NB4 (cell line): ENCODE measurements around the gene ALDH1A2.

Source experiments
- DNase-seq: peaks from one replicate; pipeline ENCODE4 v3.0.0; 2010; ENCODE audit warnings: low read depth
- H3K4me3 ChIP-seq: one replicate; pipeline ENCODE4 v1.5.1; 2011; ENCODE audit warnings: mild to moderate bottlenecking, low read depth, low read length, moderate library complexity
- CTCF ChIP-seq: IDR thresholded peaks from one replicate; pipeline ENCODE4 v1.5.1; 2012; ENCODE audit warnings: low read depth, low read length
- MYC ChIP-seq: IDR thresholded peaks from 2 replicates; pipeline ENCODE4 v1.6.1; 2011; ENCODE audit warnings: low read depth, low read length
- POLR2A ChIP-seq: IDR thresholded peaks from 2 replicates; pipeline ENCODE4 v1.6.1; 2011; ENCODE audit warnings: mild to moderate bottlenecking; ENCODE audit not compliant: insufficient read length; ENCODE audit errors: extremely low read depth
- TF ChIP-seq, protein P1 (sequence below): IDR thresholded peaks from 2 replicates; pipeline ENCODE4 v1.6.1; 2011; ENCODE audit warnings: low read depth, low read length

Gene ALDH1A2

DNA sequence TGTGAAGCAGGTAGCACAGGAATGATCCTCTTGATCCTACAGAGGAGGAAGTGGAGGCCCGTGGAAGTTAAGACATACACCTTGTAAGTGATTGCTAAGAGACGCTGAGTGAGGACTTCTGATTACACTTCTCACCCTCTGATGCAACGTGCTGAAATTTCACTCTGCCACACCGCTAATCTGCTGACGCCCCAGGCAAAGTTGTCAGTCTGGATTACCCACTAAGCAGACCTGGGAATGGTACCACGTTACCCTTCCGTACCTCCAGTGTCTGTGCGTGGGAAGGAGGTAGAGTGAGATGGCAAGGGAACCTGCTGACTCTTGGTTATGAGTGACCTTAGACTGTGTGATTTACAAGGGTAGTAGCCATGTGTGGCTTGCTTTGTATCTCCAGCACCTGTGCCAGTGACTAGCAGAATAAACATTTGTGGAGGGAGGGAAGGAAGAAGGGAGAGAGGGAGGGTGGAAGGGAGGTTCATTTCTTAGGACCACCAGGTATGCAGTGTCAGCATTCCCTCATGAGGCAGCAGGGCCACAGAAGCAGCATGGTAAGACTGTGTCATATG is 115.0 kb downstream of the ALDH1A2 start:
- no peak overlapping the region for H3K4me3 ChIP-seq
- DNase-seq, result no peak
- TF ChIP-seq, protein P1, sequence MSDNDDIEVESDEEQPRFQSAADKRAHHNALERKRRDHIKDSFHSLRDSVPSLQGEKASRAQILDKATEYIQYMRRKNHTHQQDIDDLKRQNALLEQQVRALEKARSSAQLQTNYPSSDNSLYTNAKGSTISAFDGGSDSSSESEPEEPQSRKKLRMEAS, result no peak
- TF ChIP-seq POLR2A, result no peak
- no peak for TF ChIP-seq CTCF
- TF ChIP-seq MYC, result no peak

DNA sequence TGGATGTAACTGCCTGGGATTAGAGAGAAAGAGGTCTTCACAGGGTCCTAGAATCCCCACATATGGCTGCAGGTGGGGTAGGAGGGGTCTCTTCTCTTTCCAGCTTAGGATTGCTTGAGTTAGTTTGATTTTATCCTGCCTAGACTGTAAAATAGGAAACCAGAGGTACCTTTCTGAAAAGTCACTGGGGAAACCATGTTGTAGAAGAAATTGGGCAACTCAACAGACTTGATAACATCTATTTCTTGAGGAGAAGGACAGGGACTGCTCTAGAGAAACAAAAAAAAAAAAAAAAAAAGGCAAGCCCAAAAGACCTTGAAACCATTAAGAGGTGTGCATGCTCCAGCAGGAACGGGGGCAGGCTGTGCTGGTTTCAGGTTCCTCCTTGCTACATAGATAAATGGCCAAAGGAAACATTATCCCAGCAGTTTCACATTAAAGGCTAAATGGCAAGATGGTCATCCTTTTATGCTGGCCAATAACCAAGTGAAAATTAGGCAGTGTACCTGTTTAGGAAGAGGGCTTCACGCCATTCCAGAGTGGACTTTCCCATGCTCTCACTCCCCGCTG is 116.1 kb downstream of the ALDH1A2 start:
- no peak for DNase-seq
- no peak for TF ChIP-seq MYC
- TF ChIP-seq, protein P1, result no peak
- no peak for TF ChIP-seq POLR2A
- no peak for TF ChIP-seq CTCF
- H3K4me3 ChIP-seq, result no peak overlapping the region

GRCh38 chr15:57948351-57949289 is 116.9 kb downstream of the ALDH1A2 start:
- H3K4me3 ChIP-seq, result no peak overlapping the region
- DNase-seq, result no peak
- no peak for TF ChIP-seq POLR2A
- no peak for TF ChIP-seq MYC
- TF ChIP-seq CTCF, result no peak
- TF ChIP-seq, protein P1, result no peak

GRCh38 chr15:57947781-57948180 is 117.7 kb downstream of the ALDH1A2 start:
- TF ChIP-seq, protein P1, result no peak
- TF ChIP-seq CTCF (no peak), MYC (no peak), POLR2A (no peak)
- no peak for DNase-seq
- no peak overlapping the region for H3K4me3 ChIP-seq

DNA sequence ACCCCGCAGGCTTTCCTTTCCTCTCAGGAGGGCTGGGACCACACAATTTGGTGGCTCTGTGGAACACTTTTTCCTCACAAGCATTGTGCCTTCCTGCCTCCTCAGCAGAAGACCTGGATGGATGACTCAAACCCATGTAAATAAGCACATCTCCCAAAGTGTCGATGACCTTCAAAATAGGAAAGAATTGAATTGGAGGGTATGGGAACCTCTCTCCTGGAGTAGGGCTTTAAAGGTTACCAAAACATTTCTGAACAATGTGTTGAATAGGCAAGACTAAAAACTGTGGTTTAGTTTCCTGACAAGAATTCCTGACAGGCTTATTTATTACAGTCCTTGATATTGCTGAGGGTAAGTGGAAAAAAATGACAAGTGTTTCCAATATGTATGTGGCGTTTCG is 118.2 kb downstream of the ALDH1A2 start:
- no peak for DNase-seq
- no peak for TF ChIP-seq MYC
- no peak for TF ChIP-seq POLR2A
- TF ChIP-seq, protein P1, result no peak
- no peak for TF ChIP-seq CTCF

More for the DNA sequence above, 118.2 kb downstream of the ALDH1A2 start:
- no peak overlapping the region for H3K4me3 ChIP-seq
